SU-DHL-6 (cell line): ENCODE data around the gene CFAP58.

Experiments used
- H2AFZ ChIP-seq: fragments of 200-600 bp; sonication (generic); 2 replicates; pipeline ENCODE4 v1.6.1; 2014; ENCODE audit warnings: low read depth, mild to moderate bottlenecking, moderate library complexity, mixed read lengths, antibody characterized with exemption, low read length; ENCODE audit not compliant: severe bottlenecking
- H3F3A ChIP-seq: fragments of 200-600 bp; shearing (Covaris generic); 2 replicates; pipeline ENCODE4 v1.6.0; 2016; ENCODE audit warnings: antibody characterized with exemption, mild to moderate bottlenecking; ENCODE audit not compliant: insufficient read depth
- H3K27ac ChIP-seq: fragments of 200-600 bp; sonication (generic); 2 replicates; pipeline ENCODE4 v1.5.1; 2016; ENCODE audit warnings: low read depth, mild to moderate bottlenecking, low read length, moderate library complexity, mixed read lengths
- H3K27me3 ChIP-seq: fragments of 200-600 bp; sonication (generic), shearing (Covaris generic); 2 replicates; pipeline ENCODE4 v1.6.0; 2014; ENCODE audit warnings: mild to moderate bottlenecking, low read length
- H3K36me3 ChIP-seq: fragments of 200-600 bp; sonication (generic); 2 replicates; pipeline ENCODE4 v1.6.1; 2014; ENCODE audit warnings: mild to moderate bottlenecking, low read length, mixed read lengths
- H3K4me2 ChIP-seq: fragments of 300-600, 200-600 bp; shearing (Covaris generic), sonication (generic); 2 replicates; pipeline ENCODE4 v1.6.0; 2014; ENCODE audit warnings: low read length, low read depth, mild to moderate bottlenecking; ENCODE audit not compliant: poor library complexity, severe bottlenecking
- H3K4me3 ChIP-seq: fragments of 200-600 bp; sonication (generic); 2 replicates; pipeline ENCODE4 v1.5.1; 2014; ENCODE audit warnings: antibody characterized with exemption, low read length, mild to moderate bottlenecking, mixed read lengths; ENCODE audit not compliant: insufficient read depth, poor library complexity, severe bottlenecking
- H3K79me2 ChIP-seq: fragments of 200-600 bp; sonication (generic); 2 replicates; pipeline ENCODE4 v1.6.1; 2014; ENCODE audit warnings: mild to moderate bottlenecking, low read length, moderate library complexity; ENCODE audit not compliant: insufficient read depth
- H3K9ac ChIP-seq: fragments of 200-600 bp; sonication (generic); 2 replicates; pipeline ENCODE4 v1.7.0; 2014; ENCODE audit warnings: mild to moderate bottlenecking, low read length
- H3K9me2 ChIP-seq: fragments of 200-600 bp; sonication (generic); replicated peaks from 2 replicates; pipeline ENCODE4 v1.6.1; 2014; ENCODE audit warnings: low read length; ENCODE audit not compliant: insufficient read depth
- H3K9me3 ChIP-seq: fragments of 200-600 bp; sonication (generic); 2 replicates; pipeline ENCODE4 v1.6.1; 2014; ENCODE audit warnings: low read length, mixed read lengths; ENCODE audit not compliant: insufficient read depth
- H4K20me1 ChIP-seq: fragments of 200-600 bp; sonication (generic); 2 replicates; pipeline ENCODE4 v1.6.1; 2014; ENCODE audit warnings: low read depth, mild to moderate bottlenecking, antibody characterized with exemption, low read length, moderate library complexity, mixed read lengths
- EZH2phosphoT487 ChIP-seq: fragments of 200-600 bp; sonication (generic), shearing (Covaris generic); conservative IDR thresholded peaks from 2 replicates; pipeline ENCODE4 v1.6.1; 2018; ENCODE audit warnings: mild to moderate bottlenecking, antibody characterized with exemption, low read length, moderate library complexity, mixed read lengths
- TF ChIP-seq, protein P1 (sequence below): fragments of 200-600 bp; sonication (generic); IDR thresholded peaks from one replicate; pipeline ENCODE4 v1.5.1; 2017; ENCODE audit warnings: antibody characterized with exemption, mild to moderate bottlenecking, low read length, moderate library complexity; ENCODE audit not compliant: insufficient read depth, poor library complexity, severe bottlenecking

CFAP58 gene

GRCh38 chr10:104324221-104324686, 29.4 kb upstream of the CFAP58 start:
- Histone ChIP-seq H3K4me2 (no peak overlapping the region), H3K9me3 (no peaks in the 10 kb centered on the region), H3K36me3 (no peaks in the 10 kb centered on the region)

GRCh38 chr10:104324931-104325330, 28.7 kb upstream of the CFAP58 start:
- no peaks in the 10 kb centered on the region for H3F3A ChIP-seq
- no peak overlapping the region for H2AFZ ChIP-seq
- no peaks in the 10 kb centered on the region for H3K27me3 ChIP-seq
- H3K9me2 ChIP-seq = no peaks in the 10 kb centered on the region
- peaks cover 91% of the 10 kb centered on the region for H3K79me2 ChIP-seq
- TF ChIP-seq, protein P1, sequence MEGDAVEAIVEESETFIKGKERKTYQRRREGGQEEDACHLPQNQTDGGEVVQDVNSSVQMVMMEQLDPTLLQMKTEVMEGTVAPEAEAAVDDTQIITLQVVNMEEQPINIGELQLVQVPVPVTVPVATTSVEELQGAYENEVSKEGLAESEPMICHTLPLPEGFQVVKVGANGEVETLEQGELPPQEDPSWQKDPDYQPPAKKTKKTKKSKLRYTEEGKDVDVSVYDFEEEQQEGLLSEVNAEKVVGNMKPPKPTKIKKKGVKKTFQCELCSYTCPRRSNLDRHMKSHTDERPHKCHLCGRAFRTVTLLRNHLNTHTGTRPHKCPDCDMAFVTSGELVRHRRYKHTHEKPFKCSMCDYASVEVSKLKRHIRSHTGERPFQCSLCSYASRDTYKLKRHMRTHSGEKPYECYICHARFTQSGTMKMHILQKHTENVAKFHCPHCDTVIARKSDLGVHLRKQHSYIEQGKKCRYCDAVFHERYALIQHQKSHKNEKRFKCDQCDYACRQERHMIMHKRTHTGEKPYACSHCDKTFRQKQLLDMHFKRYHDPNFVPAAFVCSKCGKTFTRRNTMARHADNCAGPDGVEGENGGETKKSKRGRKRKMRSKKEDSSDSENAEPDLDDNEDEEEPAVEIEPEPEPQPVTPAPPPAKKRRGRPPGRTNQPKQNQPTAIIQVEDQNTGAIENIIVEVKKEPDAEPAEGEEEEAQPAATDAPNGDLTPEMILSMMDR = no peak
- no peak for TF ChIP-seq EZH2phosphoT487
- H3K4me2 ChIP-seq = no peak overlapping the region
- no peak overlapping the region for H3K27ac ChIP-seq
- H3K9me3 ChIP-seq = no peaks in the 10 kb centered on the region
- no peaks in the 10 kb centered on the region for H3K36me3 ChIP-seq
- peaks cover 5% of the 10 kb centered on the region; the same call in 1 of the 2 replicates for H4K20me1 ChIP-seq
- H3K4me3 ChIP-seq = no peak overlapping the region
- no peak overlapping the region for H3K9ac ChIP-seq

More at GRCh38 chr10:104324221-104324686, 29.4 kb upstream of the CFAP58 start:
- H2AFZ ChIP-seq = no peak overlapping the region
- H3K27me3 ChIP-seq = no peaks in the 10 kb centered on the region
- no peaks in the 10 kb centered on the region; the same call in 1 of the 2 replicates for H4K20me1 ChIP-seq
- H3K9me2 ChIP-seq = no peaks in the 10 kb centered on the region
- no peak overlapping the region for H3K9ac ChIP-seq
- TF ChIP-seq, protein P1 = no peak
- no peak for TF ChIP-seq EZH2phosphoT487
- H3K79me2 ChIP-seq = peaks cover 91% of the 10 kb centered on the region
- H3K4me3 ChIP-seq = no peak overlapping the region
- no peaks in the 10 kb centered on the region for H3F3A ChIP-seq
- no peak overlapping the region for H3K27ac ChIP-seq

DNA sequence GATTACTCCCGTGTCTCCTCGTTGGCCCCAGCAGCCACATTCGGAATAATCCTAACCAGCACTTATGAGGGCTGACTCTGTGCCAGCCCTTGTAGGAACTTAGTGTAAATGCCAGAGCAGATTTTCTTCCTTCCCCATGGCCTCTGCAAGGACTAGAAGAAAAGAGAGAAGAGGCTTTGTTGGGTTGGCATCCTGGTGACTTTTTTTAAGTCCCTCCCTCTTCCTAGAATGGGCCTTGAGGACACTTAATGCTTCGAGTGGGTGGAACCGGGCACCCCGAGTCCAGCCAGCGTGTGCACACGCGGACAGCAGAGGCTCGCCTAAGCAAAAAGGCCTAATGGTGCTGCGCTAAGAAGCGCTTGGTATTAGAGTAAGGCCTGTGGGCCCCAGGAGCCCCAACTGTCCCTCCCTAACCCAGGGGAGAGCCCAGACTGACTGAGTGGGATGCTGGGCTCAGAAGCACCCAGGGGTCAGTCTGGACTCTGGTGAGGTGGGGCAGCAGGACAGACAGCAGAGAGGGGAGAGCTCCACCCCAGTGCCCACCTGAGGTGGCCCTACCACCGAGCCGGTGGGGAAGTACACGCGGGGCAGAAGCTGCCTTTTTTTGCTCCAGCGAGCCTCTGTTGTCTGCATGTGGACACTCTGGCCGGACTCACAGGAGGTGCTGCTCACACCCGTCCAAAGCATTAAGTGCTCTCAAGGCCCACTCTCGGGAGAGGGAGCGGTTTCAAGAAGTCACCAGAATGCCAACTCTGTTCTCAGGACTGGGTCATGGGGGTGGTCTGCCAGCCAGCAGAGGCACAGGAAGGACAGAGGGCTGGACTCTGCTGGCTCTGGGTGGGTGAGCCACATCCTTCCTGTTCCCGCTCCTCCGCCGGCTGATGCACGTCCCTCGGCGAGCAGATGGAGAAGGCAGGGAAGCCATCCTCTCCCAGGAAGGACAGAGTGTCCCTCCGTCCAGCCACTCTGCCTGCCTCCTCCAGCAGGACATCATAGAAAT, 27.9 kb upstream of the CFAP58 start:
- H3K4me2 ChIP-seq = no peak overlapping the region
- peaks cover 11% of the 10 kb centered on the region; the same call in 1 of the 2 replicates for H4K20me1 ChIP-seq
- no peaks in the 10 kb centered on the region for H3K27me3 ChIP-seq
- no peaks in the 10 kb centered on the region for H3K36me3 ChIP-seq
- no peaks in the 10 kb centered on the region for H3K9me2 ChIP-seq
- peaks cover 91% of the 10 kb centered on the region for H3K79me2 ChIP-seq
- H3K9me3 ChIP-seq = no peaks in the 10 kb centered on the region
- no peaks in the 10 kb centered on the region for H3F3A ChIP-seq
- no peak overlapping the region for H3K9ac ChIP-seq
- H3K4me3 ChIP-seq = no peak overlapping the region
- no peak overlapping the region for H3K27ac ChIP-seq
- TF ChIP-seq, protein P1 = no peak
- TF ChIP-seq EZH2phosphoT487 = no peak
- no peak overlapping the region for H2AFZ ChIP-seq
